NCI-H2227 (cell line): ENCODE measurements around the gene ZC3H6.
"Not testable (repeated sequence)": the region's sequence is repeated elsewhere in the genome, so short reads cannot be mapped to it uniquely, and the experiment has no call there.

ENCODE experiments used
- DNase-seq: peaks from one replicate; lab custom pipeline; 2025; ENCODE audit not compliant: unreplicated experiment; lab: John Stamatoyannopoulos, UW

Gene ZC3H6

GRCh38 chr2:112332123-112332696 lies 56.8 kb downstream of the ZC3H6 start:
- DNase-seq, result no peak

GRCh38 chr2:112335600-112335999 lies 60.2 kb downstream of the ZC3H6 start:
- DNase-seq, result no peak

- DNase-seq, result no peak
Observed at GRCh38 chr2:112339986-112340385, 64.6 kb downstream of the ZC3H6 start.

- no peak for DNase-seq
Observed at GRCh38 chr2:112340475-112341267, 65.3 kb downstream of the ZC3H6 start.

- no peak for DNase-seq
Observed at GRCh38 chr2:112342067-112342550, 66.7 kb downstream of the ZC3H6 start.

- DNase-seq, result no peak
Observed at GRCh38 chr2:112343827-112344585, 68.6 kb downstream of the ZC3H6 start.

GRCh38 chr2:112345030-112346027 lies 69.9 kb downstream of the ZC3H6 start:
- peak; percentile 72 for DNase-seq

- DNase-seq, result not testable (repeated sequence)
Observed at GRCh38 chr2:112352292-112352691, 76.9 kb downstream of the ZC3H6 start.

- DNase-seq, result not testable (repeated sequence)
Observed at GRCh38 chr2:112352809-112353603, 77.6 kb downstream of the ZC3H6 start.

GRCh38 chr2:112354335-112354734 lies 78.9 kb downstream of the ZC3H6 start:
- DNase-seq, result not testable (repeated sequence)

GRCh38 chr2:112360055-112360454 lies 84.7 kb downstream of the ZC3H6 start:
- not testable (repeated sequence) for DNase-seq
